ENCODE data around the gene SNRPA. TPM values are rescaled to one million over a fixed set of nuclear protein-coding genes. Genes with fewer than 3 reads are reported as not detected.
"Not testable (repeated sequence)": the region's sequence is repeated elsewhere in the genome, so short reads cannot be mapped to it uniquely, and the experiment has no call there.

Gene SNRPA
- total RNA-seq, 1 donor from 2014 or later = 23.6 TPM

GRCh38 chr19:40774916-40775631, 24.1 kb downstream of the SNRPA start, which contains the start of gene MIA:
Gene MIA, plus strand, starts transcription at chr19:40775521. Its CDS starts 22 bp downstream, at chr19:40775543.
- DNase-seq (ENCODE audit: low spot score in 2 of 2) (no peak), FAIRE-seq (no peak)

- FAIRE-seq (no peak), DNase-seq (ENCODE audit: low spot score in 2 of 2) (no peak)
These were observed 24.6 kb downstream of the SNRPA start for GRCh38 chr19:40775632-40776022.

GRCh38 chr19:40776364-40776763, 25.4 kb downstream of the SNRPA start:
- FAIRE-seq (no peak), DNase-seq (ENCODE audit: low spot score in 2 of 2) (no peak)

DNA sequence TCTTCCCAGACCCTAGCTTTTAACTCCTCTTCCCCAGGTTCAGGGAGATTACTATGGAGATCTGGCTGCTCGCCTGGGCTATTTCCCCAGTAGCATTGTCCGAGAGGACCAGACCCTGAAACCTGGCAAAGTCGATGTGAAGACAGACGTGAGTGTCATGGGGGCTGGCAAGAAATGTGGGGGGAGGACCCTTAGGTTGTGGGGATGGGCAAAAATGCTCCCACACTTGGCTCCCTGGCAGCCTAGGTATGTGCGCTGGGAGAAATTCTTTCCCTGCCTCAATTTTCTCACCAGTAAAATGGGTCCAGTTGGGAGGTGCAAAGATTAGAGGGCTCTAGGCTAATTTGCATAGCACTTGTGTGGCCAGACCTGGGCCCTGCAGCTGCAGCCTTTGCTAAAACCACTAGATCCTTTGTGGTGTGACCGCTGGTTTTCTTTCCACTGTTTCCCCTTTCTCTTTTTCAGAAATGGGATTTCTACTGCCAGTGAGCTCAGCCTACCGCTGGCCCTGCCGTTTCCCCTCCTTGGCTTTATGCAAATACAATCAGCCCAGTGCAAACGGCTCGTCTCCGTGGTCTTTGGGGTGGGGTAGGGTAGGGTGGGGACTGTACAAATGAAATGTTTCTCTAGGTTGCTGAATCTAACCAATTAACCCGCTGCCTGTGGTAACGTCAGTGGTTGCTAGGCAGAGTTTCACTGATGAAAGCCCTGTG, 26.1 kb downstream of the SNRPA start:
- no peak for FAIRE-seq
- DNase-seq (ENCODE audit: low spot score in 2 of 2) = peak; percentile 80 to 86

- DNase-seq (ENCODE audit: low spot score in 2 of 2) (no peak), FAIRE-seq (no peak)
These were observed 26.6 kb downstream of the SNRPA start for GRCh38 chr19:40777645-40777936.

GRCh38 chr19:40777937-40778705, 27.1 kb downstream of the SNRPA start, which contains the start of gene RAB4B:
Gene RAB4B, plus strand, starts transcription at chr19:40778247. Its CDS starts 129 bp downstream, at chr19:40778376.
- DNase-seq (ENCODE audit: low spot score in 2 of 2) = peak; percentile 94 to 95
- FAIRE-seq = peak; percentile 82

DNA sequence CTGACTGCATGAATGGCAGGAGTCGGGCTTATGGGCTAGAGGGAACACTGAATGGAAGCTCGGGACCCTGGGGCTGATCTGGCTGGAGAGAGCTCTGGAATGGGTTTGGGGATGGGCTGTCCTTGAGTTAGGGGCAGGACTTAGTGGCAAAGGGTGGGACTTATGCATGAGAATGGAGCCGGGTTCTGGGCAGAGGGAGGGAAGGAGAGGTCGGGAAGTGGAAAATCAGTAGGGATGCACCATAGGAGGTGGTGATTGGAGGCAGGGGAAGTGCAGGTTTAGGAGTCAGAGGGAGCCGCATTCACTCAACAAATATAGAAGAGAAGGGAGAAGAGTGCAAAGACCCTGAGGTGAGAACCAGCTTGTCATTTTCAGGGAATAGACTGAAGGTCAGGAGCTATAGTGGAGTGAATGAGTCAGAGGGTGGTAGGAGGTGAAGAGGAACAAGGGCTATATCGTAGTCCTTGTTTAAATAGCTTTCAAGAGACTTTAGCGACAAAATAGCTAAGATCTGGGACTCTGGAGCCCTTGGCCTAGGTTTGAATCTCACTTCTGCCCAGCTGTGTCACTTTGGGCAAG, 27.8 kb downstream of the SNRPA start:
- no peak for FAIRE-seq
- peak in 1 of 2 donors; percentile 73 for DNase-seq (ENCODE audit: low spot score in 2 of 2)

DNA sequence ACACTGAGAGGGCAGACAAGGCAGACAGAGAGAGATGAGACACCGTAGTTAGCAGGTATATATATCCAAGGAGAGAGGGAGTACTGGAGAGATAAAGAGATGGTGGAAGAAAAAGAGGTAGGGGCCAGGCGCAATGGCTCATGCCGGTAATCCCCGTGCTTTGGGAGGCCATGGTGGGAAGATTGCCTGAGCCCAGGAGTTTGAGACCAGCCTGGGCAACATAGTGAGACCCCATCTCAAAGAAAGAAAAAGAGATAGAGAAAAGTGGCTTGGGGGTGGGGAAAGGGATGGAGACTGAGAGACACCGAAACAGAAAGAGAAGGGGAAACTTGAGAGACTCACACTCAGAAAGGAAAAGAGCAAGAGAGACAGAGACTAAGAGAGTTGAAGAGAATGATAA, 29.6 kb downstream of the SNRPA start:
- FAIRE-seq = no peak
- DNase-seq (ENCODE audit: low spot score in 2 of 2) = no peak

DNA sequence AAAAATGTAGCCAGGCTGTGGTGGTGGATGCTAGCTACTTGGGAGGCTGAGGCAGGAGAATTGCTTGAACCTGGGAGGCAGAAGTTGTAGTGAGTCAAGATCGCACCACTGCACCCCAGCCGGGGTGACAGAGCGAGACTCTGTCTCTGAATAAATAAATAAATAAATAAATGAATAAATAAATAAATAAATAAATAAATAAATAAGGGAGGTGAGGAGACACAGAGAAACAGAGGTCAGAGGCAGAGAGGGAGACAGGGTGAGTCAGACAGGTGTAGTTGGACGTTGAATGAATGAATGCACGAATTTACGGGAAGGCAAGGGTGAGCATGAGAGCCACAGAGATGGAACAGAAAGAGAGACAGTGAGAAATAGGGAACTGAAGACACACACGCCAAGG, 30.1 kb downstream of the SNRPA start:
- no peak for FAIRE-seq

DNA sequence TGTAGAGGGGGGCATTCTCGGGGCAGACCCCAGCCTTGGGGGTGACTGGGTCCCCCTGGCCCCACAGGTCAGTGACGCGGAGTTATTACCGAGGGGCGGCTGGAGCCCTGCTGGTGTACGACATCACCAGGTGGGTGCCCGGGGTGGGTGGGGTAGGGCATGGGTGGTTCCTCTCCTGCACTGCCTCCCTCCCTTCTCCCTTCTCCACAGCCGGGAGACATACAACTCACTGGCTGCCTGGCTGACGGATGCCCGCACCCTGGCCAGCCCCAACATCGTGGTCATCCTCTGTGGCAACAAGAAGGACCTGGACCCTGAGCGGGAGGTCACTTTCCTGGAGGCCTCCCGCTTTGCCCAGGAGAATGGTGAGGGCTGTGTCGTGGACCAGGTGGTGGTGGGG, 32.7 kb downstream of the SNRPA start:
- FAIRE-seq = no peak

More for the DNA sequence above, 30.1 kb downstream of the SNRPA start:
- DNase-seq (ENCODE audit: low spot score in 2 of 2) = no peak

DNA sequence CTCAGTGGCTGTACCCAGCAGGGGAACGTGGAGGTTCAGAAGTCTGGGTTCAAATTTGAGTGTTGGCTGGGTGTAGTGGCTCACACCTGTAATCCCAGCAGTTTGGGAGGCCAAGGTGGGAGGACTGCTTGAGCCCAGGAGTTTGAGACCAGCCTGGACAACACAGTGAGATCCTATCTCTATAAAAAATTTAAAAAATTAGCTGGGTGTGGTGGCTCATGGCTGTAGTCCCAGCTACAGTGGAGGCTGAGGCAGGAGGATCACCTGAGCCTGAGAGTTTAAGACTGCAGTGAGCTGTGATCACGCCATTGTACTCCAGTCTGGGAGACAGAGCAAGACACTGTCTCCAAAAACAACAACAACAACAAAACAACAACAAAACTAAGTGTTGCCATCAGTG, 33.1 kb downstream of the SNRPA start:
- not testable (repeated sequence) for DNase-seq (ENCODE audit: low spot score in 2 of 2); FAIRE-seq

More for the DNA sequence above, 32.7 kb downstream of the SNRPA start:
- no peak for DNase-seq (ENCODE audit: low spot score in 2 of 2)

GRCh38 chr19:40785526-40785925, 34.5 kb downstream of the SNRPA start:
- FAIRE-seq (no peak), DNase-seq (ENCODE audit: low spot score in 2 of 2) (no peak)

GRCh38 chr19:40786060-40787037, 35.3 kb downstream of the SNRPA start:
- FAIRE-seq = no peak
- DNase-seq (ENCODE audit: low spot score in 2 of 2) = no peak

DNA sequence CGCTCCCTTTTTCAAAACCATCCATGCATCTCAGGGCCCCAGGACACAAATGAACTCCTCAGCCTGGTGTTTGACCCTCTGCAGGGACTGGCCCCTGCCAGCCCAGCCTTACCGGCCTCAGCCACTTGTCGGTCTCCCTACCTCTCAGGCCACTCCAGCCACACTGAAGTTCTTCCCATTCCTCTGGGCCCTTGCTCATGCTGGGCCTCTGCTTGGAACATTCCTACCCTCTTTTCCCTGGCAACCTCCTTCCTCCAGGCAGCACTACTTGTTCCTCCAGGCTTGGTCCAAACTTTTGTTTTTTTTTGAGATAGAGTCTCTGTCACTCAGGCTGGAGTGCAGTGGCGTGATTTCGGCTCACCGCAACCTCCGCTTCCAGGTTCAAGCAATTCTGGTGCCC, 40.3 kb downstream of the SNRPA start:
- no peak for DNase-seq (ENCODE audit: low spot score in 2 of 2)
- FAIRE-seq = no peak

DNA sequence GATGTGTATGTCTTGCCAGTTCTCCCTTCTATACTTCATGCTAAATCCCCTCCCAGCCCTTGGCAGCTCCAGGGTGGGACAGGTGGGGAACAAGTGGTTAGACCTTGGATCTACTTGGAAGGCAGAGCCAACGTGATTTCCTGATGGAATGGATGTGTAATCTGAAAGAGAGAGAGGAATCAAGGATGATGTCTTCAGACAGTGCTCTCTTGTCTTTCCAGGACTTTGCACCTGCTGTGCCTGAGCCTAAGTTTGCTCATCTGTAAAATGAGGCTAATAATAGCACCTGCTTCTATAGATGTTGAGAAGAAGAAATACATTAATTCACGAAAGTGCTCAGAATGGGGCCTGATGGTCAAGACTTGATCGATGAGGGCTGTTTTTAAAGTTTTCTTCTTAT, 41.0 kb downstream of the SNRPA start:
- DNase-seq (ENCODE audit: low spot score in 2 of 2) (no peak), FAIRE-seq (no peak)

DNA sequence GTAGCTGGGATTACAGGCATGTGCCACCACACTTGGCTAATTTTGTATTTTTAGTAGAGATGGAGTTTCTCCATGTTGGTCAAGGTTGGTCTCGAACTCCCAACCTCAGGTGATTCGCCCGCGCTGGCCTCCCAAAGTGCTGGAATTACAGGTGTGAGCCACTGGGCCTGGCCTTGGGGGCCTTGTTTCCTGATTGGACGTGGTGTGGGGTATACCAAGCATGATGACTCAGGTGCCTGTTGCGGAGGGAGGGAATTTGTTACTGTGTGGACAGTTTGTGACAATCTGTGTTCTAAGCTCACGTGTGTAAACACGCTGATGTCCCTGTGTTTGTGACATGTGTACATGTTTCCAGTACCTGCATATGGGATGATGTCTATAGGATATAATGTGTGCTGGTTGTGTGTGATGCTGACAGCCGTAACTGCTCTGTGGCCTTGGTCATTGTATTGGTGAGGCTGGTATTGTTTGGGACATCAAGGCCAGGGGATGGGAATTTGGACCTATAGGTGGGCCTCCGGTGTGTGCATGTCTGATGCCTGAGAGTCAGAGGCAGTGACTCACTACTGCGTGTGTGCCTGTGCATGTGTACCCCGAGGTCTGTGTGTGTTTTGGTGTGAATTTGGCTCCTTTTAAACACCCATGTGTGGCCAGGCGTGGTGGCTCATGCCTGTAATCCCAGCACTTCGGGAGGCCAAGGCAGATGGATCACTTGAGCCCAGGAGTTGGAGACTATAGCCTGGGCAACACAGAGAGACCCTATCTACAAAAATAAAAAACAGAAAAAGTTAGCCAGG, 46.4 kb downstream of the SNRPA start:
- DNase-seq (ENCODE audit: low spot score in 2 of 2) = no peak
- no peak for FAIRE-seq

GRCh38 chr19:40797963-40798682, 47.1 kb downstream of the SNRPA start:
- FAIRE-seq (no peak), DNase-seq (ENCODE audit: low spot score in 2 of 2) (peak in 1 of 2 donors; percentile 48)

Measured in frontal cortex (tissue), 4 donors.